Kasumi-1 (cell line): ENCODE data around the gene STK32B.
"Not testable (repeated sequence)": the region's sequence is repeated elsewhere in the genome, so short reads cannot be mapped to it uniquely, and the experiment has no call there.

Experiments used
- DNase-seq, 2 experiments: peaks; one replicate each; lab custom pipeline; 2025; lab: John Stamatoyannopoulos, UW

Gene STK32B

DNA sequence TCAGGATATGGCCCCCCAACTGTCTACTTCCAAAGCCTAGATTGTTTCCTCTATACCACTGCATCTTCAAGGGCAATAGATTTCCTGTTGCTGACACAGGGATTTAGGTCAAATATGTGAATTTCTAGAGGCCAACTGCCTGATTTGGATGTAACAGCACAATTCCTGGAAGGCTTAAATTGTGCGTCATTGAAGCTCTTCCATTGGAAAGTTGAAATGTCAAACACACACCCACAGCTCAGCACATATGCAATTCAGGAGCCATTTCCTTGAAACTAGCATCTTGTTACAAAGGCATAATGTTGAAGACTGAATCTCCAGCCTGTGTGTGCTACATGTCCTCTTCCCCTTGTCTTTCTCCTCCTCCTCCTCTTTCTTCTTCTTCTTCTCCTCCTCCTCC, 158.6 kb downstream of the STK32B start:
- no peak for DNase-seq

DNA sequence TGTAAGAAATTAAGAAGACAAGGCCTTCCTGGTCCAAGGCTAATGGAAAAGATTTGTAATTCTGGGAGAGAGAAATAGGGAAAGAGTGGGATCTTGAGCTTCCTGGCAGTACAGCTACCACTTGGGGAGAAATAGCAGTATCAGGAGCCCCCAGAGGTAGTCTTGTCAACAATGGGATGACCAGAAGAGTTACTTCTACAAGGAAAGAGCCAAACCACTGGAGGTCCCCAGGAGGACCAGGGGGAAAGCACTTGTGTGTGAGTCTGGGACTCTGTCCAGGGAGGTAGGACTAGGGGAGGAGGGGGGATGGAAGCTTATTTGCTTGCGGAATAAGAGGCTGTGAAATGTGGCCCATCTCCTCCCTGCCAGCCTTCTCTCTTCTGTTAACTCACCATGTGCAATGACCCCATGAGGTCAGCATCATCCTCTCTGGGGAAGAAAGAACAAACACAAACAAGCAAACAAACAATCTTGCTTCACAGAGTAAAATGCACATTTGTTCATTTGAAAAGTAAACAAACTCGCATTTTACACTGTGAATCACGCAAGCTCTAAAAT, 160.1 kb downstream of the STK32B start:
- DNase-seq, result no peak

DNA sequence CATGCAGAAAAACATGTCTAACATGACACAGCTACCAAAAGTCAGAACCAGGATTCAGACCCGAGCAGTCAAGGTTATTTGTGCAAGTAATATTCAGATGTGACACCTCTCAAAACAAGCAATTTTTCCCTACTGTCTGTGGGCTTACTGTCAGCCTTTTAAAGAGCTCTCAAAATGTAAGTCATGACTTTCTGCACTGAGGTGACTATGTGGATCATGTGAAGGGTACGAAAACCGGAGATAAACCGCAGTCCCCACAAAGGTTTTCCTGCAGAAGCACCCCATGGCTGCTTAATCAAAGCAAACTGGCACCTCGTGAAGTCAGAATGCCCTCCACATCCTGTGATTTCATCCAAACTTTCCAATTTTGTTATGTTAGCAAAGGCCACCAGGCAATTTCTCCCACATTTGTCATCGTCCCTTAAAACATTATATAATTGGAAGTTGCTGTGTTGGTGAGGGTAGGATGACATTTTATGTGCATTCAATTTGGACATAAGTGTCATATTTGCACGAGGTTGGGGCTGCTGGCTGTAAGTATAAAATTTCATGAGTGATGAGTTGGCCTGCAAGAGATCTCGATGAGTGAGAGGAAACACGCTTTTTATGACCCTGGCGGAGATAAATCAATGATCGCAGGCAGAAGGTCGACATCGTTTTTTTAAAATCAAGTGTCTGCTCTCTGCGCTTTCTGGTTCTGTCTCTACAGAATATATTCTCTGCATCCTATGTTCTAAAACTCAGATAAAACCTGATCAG, 161.2 kb downstream of the STK32B start:
- DNase-seq, result no peak

DNA sequence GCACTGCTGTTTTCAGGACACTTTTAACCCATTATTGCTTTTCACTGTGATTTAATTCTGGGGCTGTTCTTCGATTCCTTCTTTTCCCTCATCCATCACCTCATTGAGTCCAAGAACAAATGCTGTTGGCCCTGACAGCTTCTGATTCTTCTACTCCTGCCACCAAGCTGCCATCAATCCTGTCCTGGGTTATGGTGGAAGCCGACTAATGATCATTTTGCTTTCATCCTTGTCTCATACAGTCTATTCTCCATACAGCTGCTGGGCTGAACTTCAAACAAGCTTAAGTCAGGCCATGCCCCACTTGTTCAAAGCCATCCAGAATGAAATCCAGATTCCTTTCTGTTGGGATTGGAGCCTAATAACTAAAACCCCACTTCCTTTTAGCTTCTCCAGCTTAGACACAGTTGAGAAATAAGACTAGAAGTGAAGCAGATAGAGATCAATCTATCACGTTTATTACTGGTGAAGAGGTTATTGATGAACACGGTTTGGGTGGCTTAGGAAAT, 161.9 kb downstream of the STK32B start:
- no peak for DNase-seq

DNA sequence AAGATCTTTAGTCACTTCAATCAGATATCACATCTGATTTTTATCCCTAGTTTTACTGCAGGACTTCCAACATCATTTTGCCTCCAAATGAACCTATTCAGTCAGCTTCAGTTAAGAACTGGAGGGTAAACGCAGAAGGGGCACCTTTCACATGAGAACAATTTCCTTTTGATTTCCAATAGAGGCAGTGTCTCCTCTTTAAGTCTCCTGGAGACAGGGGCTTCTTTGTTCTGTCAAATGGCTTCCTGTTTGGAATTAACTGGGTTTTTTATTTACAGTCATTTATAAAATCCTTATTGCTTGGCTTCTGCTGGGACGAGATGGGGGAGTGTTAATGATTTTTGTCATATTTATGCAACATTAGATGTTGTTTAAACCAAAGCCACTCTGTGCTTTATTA, 164.0 kb downstream of the STK32B start:
- DNase-seq, result no peak

DNA sequence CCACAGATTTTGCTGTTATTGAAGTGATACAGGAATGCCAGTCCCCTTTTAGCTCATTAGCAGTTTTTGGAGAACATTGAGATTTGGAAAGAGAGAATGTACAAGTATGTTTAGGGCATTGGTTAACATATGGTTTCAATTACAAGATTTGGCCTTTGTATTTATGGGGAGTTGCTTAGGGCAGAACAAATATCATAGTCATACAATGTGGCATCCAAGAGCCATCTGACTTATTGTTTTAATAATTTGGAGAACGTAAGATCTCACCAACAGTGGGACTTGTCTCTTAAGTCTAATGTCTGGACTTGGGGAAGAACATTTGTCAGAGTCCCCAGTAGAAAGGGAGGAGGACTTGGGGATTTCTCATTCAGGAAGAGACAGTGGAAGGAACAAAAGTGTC, 166.1 kb downstream of the STK32B start:
- DNase-seq, result no peak

DNA sequence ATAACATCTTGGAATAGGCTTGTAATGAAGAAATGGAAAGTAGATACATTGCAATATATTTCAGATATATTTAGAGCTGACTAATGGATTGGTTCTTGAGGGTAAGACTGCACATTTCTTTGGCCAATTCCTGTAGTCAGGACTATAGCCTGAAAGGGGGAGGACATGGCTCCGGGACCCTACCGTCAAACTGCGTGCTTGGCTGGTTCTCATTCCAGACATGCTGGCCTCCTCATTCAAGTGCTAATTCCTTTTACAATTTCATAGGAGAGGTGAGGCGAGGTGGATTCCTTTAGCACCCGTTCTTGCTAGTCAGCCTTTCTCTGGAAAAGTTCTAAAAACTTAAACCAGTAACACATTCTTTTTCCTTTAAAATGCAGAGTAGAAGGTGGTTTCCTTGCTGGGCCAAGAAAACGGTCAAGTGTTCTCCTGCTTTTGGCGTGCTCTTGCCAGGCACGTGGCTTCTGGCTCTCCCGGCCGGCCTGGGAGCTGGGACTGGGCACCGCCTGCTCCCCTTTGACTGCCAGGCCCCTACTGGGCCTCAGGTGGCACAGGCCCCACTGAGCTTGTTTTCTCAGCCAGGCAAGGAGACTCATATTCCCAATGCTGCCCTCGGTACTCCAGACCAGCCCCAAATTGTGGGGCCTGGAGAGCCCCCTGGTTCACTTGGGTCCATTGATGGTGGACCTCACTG, 167.2 kb downstream of the STK32B start:
- DNase-seq, result no peak

DNA sequence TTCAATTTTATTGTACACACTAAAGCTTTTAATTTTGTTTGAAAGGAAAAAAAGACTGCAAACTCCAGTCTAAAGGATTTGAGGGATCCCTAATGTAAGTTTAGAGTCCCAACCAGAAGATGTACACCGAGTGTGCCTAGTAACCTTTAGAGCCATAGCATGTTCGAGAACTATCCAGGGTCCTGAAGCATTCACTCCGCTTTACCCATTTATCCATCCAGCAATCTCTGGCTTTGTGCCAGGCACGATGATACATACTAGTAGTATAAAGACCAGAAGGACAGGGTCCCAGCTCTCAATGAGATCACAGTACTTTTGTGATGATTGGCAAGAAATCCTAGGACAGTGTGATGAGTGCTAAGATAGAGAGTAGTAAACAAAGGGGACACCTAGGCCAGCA, 168.7 kb downstream of the STK32B start:
- peak; percentile 11 to 42 for DNase-seq

DNA sequence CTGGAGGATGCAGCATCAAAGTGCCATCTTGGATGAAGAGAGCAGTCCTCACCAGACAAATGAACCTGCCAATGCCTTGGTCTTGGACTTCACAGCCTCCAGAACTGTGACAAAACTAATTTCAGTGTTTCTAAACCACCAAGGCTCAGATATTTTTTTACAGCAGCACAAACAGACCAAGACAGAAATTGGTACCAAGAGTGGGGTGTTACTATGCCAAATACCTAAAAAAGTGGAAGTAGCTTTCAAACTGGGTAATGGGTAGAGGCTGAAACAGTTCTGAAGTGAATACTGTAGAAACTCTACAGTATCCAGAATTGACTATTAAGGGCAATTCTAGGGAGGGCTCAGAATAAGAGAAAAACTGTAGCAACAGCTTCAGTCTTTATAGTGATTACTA, 170.8 kb downstream of the STK32B start:
- no peak for DNase-seq

DNA sequence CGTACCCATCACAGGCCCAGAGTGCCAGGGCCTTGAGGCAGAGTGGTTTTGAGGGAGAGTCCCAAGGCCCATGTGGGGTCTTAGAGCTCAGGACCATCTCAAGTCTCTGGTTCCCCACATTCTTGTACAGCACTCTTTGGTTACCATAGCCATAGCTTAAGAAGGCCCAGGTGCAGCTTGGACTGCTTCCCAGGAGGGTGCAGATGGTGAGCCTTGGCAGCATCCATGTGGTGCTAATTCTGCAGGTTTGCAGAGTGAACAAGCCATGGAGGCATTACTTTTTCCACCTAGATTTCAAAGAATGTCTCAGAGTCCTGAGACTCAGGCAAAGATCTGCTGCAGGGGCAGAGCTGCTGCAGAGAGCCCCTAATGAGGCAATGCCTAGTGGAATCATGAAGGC, 171.7 kb downstream of the STK32B start:
- no peak for DNase-seq

DNA sequence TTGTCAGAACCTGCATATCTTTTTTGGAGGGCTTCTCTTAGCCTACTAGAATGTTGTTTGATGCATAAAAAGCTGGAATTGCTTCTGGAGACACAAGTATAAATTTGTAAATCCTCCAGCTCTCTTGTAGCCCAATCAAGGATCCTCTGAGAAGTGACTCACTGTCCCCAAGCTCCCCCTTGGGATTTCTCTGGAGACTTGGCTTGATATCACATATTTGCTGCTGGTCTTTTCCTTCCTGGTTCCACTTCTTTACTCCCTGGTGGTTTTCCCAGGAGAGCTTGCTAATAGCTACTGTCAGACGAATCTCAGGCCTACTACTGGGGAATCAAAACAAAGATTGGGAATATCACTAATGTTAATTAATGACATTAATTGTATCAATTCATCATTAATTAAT, 173.1 kb downstream of the STK32B start:
- DNase-seq, result no peak

DNA sequence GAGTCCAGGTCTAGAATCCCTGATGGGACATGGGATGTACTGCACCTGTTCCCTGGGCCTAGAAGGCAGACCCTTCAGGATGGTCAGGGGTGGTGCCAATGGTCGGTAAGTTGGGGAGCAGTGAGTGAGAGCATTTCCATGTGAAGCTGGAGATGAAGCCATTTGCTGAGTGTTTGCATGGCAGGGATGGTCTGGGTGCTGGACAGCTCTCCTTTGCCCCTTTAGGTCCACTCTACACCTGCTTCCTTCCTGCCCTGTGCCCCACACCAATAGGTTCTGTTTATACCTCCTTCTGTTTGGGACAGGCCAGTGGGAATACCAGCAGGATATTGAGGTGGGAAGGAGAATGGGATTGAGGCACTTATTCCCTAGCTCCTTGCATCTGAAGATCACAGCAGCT, 181.3 kb downstream of the STK32B start:
- DNase-seq, result no peak

DNA sequence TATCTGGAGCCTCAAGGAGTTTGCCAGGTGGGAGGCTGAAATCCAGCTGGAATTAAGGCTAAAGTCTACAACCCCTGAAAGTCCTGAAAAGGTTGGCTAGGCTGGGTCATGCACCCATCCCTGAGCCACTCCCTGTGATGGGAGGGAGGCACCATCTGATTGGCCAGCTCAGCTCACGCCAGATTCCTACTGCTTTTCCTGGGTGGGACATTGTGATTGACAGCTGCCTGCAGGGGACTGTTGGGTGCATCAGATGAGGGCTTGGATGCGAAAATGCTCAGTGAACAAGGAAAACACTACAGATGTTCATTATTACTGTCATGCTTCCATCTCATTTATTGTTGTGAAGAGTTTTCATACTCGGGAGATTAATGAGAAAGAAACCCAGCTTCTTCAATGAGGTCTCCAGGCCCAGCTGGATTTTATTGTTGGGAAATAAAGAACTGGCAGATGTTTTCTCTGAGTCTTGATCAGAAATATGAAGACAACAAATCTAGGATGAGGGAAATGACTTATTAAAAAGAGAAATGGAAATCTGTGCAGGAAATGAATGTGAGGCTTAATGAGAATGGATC, 185.9 kb downstream of the STK32B start:
- DNase-seq, result no peak

DNA sequence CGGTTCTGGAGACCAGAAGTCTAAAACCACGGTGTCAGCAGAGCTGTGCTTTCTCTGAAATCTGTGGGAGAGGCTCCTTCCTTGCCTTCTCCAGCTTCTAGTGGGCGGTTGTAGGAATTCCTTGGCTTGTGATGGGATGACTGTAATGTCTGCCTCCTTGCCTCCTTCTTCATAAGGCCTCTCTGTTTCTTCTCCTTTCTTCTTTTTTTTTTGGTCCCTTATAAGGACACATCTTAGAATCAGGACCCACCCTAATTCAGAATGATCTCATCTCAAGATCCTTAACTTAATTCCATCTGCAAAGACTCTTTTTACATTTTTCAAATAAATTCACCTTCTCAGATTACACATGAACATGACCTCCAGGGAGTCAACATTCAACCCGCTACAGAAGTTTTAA, 186.9 kb downstream of the STK32B start:
- no peak for DNase-seq

DNA sequence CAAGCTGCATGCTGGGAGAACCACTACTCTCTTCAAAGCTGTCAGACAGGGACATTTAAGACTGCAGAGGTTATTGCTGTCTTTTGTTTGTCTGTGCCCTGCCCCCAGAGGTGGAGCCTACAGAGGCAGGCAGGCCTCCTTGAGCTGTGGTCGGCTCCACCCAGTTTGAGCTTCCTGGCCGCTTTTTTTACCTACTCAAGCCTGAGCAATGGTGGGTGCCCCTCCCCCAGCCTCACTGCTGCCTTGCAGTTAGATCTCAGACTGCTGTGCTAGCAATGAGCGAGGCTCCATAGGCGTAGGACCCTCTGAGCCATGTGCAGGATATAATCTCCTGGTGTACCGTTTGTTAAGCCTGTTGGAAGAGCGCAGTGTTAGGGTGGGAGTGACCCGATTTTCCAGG, 195.8 kb downstream of the STK32B start:
- not testable (repeated sequence) for DNase-seq

DNA sequence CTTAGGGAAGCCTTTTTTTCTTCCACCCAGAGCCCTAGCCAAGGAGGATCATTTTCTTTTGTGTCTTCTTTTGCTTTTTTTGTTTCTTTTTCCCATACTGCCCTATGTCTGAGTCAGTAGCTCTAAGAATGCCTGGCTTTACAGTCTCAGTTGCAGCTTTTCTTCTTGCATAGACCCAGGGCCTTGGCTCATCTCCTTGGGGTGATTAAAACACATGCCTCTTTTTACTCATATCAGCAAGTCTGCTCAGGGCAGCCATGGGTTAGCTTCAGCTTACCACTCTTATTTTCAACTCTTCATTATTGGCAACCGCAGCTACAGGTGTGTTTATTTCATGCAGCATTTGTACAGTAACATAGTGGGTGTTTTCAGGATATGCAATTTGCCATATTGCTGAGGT, 196.5 kb downstream of the STK32B start:
- DNase-seq, result no peak

DNA sequence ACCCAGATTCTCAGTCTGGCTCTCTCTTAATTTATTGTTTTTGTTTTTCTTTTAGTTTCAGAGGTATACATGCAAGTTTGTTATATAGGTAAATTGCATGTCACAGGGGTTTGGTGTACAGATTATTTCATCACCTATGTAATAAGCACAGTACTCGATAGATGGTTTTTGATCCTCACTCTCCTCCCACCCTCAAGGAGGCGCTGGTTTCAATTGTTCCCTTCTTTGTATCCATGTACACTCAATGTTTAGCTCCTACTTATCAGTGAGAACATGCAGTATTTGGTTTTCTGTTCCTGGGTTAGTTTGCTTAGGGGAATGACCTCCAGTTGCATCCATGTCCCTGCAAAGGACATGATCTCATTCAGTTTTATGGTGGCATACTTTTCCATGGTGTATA, 198.4 kb downstream of the STK32B start:
- DNase-seq, result no peak

DNA sequence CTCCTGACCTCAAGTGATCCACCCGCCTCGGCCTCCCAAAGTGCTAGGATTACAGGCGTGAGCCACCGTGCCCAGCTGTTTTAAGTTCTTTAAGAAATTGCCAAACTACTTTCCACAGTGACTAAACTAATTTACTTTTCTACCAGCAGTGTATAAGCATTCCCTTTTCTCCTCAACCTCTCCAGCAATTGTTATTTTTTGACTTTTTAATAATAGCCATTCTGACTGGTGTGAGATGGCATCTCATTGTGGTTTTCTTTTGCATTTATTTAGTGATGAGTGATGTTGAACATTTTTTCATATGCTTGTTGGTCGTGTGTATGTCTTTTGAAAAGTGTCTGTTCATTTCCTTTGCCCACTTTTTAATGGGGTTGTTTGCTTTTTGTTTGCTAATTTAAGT, 199.3 kb downstream of the STK32B start:
- not testable (repeated sequence) for DNase-seq

DNA sequence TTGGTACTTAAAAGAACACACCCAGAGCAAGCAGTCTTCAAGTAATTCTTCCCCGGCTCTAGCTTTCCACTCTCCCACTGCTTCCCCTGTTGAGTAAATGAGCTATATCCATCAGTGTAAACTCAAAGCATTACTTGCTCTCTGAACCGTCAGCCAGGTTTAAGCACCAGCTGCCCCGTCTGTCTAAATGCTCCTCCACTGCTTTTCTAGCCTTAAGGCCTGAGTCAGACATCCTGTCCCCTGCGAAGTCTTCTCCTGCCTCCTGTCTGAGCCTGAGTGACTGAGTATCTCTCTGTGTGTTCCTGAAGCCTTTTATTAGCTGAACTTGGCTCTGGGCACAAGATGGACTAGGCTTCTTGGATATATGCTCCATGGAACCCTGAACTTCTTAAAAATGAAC, 205.1 kb downstream of the STK32B start:
- no peak for DNase-seq

DNA sequence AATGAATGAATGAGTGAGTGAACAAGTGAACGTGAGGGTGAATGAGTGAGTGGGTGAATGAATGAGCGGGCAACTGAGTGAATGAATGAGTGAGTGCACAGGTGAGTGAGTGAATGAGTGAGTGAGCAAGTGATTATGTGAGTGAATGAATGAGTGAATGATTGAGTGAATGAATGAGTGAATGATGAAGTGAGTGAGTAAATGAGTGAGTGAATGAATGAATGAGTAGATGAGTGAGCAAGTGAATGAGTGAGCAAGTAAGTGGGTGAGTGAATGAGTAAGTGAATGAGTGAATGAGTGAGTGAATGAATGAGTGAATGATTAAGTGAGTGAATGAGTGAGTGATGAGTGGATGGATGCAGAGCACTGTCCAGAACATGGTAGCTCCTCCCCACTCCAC, 205.8 kb downstream of the STK32B start:
- no peak for DNase-seq

DNA sequence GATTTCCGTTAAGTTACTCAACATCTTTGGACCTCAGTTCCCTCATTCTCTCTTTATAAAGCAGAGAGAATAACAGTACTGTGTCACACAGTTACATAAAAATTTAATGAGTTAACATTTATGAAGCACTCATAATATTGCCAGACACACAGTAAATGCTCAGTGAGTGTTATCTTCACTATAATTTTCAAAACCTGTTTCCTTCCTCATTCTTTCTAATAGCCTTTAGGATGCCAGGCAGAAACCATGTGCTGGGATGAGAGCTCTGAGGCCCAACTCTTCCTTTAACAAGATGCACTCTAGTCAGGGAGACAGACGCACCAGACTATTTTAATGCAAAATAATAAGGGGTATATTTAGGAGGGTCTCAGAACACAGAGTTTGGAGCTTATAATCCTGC, 208.2 kb downstream of the STK32B start:
- peak in 1 of 2 experiments; percentile 45 for DNase-seq

DNA sequence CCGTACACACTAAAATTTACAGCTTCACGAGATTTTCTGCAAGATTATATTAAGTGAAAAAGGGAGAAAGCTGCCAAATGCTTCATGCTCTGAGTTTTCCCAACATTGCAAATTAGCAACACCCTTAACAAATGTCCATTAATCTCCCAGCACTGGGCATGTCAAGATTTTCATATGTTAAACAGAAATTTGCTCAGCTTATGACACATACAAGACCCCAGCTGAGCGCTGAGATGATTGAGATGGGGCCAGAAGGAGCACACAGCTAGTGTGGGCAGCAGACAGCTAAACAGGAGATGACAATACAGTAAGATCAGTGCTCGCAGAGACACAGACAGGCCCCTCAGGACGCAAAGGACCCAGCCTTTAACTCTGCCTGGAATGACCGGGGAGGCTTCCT, 208.8 kb downstream of the STK32B start:
- no peak for DNase-seq

DNA sequence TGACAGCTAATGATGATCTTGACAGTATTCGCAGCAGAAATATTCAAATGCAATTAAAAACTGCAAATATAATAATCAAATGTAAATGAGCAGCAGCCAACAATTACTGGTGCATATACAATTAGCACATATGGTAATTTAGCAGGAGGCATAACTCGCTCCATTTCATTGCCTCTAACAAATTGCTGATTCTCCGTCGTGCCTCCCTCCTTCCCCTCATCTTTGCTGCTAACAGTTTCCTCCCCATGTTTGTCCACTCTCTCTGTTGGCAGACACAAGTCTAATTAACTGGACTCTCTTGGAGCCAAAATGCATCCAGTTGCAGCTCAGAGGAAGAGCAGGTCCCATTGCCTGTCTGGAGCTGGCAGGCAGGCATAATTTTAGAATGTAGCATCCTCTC, 210.6 kb downstream of the STK32B start:
- DNase-seq, result no peak
